ENCODE measurements around the gene HOXD9. TPM values are rescaled to one million over a fixed set of nuclear protein-coding genes. Genes with fewer than 3 reads are reported as not detected.

The HOXD9 gene
- polyA plus RNA-seq, 1 experiment = not detected

DNA sequence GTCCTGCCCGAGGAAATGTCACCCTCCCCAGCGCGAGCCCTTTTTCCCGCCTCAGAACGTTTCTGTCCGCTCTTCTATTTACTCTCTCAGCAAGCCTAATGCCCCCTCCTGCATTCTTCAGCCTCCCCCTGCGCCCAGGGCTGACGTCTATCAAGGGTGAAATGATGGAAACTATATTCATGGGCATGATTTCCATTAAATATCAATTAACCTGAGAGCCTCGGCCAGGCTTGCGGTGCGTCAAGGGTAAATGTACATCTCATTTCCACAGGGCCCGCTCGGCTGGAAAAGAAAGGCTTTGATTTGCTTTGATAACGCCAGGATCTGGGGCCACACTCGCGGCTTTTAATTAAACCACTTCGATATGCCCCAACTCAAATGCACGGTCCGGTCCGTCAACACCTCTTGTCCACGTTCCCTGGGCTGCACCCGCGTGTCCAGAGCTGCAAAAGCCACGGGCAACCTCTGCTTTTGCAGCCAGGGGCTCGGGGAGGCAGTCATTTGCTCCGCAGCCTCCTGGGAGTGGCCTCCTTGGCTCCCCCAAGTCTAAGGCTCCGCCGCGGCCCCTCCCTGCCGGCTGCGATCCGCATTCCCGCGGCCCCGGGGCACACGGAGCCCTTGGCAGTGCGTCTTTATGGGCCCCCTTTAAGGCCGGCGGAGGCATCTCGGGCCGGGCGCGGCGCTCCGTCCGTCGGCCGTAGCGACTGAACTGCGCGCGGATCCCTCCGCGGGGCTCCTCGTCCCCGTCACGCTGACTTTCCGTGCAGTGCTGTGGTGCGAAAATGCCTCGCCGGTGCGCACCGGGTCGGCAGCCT lies 6.7 kb downstream of the HOXD9 start, which contains the start of gene HOXD8:
Gene HOXD8, plus strand, starts transcription at position 724 of the 815 bp plus-strand sequence. CDS start 662 bp downstream, outside the sequence.
- Histone ChIP-seq H3K4me3 (ENCODE audit: low read depth, low read length) (no peak within 1 kb of the TSS), H3K9me3 (ENCODE audit: control insufficient read depth, insufficient read depth, low read length) (peaks cover 4% of the 10 kb centered on the region; the same call in 1 of the 2 replicates), H3K27me3 (ENCODE audit: control insufficient read depth, insufficient read depth, low read length) (peaks cover 88% of the 10 kb centered on the region), H3K27ac (ENCODE audit: low read depth, low read length) (no peak within 1 kb of the TSS)
- TF ChIP-seq, protein P1, sequence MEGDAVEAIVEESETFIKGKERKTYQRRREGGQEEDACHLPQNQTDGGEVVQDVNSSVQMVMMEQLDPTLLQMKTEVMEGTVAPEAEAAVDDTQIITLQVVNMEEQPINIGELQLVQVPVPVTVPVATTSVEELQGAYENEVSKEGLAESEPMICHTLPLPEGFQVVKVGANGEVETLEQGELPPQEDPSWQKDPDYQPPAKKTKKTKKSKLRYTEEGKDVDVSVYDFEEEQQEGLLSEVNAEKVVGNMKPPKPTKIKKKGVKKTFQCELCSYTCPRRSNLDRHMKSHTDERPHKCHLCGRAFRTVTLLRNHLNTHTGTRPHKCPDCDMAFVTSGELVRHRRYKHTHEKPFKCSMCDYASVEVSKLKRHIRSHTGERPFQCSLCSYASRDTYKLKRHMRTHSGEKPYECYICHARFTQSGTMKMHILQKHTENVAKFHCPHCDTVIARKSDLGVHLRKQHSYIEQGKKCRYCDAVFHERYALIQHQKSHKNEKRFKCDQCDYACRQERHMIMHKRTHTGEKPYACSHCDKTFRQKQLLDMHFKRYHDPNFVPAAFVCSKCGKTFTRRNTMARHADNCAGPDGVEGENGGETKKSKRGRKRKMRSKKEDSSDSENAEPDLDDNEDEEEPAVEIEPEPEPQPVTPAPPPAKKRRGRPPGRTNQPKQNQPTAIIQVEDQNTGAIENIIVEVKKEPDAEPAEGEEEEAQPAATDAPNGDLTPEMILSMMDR (IDR thresholded peaks at IDR 0.05; ENCODE audit: low read depth, low read length) = no peak
- ChIA-PET CTCF (interaction anchor here (1.0 to 6.3 kb wide), 5 partner anchors 326 to 523 kb away, joined by 4 to 184 read pairs (median 77); no protein-coding TSS in a partner anchor), POLR2A (no interaction called here)
- no peak for DNase-seq (ENCODE audit: low read depth, low spot score)

- Histone ChIP-seq H3K9me3 (ENCODE audit: control insufficient read depth, insufficient read depth, low read length) (peaks cover 4% of the 10 kb centered on the region; the same call in 1 of the 2 replicates), H3K4me3 (ENCODE audit: low read depth, low read length) (no peak overlapping the region), H3K27ac (ENCODE audit: low read depth, low read length) (no peak overlapping the region), H3K27me3 (ENCODE audit: control insufficient read depth, insufficient read depth, low read length) (peaks cover 88% of the 10 kb centered on the region)
- POLR2A ChIA-PET = no interaction called here
- CTCF ChIA-PET = interaction anchor here (1.0 to 5.0 kb wide), 5 partner anchors 10 to 525 kb away, joined by 3 to 33 read pairs (median 30); no protein-coding TSS in a partner anchor
- no peak for DNase-seq (ENCODE audit: low read depth, low spot score)
- TF ChIP-seq, protein P1 (IDR thresholded peaks at IDR 0.05; ENCODE audit: low read depth, low read length) = no peak
Observed at GRCh38 chr2:176129813-176130146, 7.3 kb downstream of the HOXD9 start.

DNA sequence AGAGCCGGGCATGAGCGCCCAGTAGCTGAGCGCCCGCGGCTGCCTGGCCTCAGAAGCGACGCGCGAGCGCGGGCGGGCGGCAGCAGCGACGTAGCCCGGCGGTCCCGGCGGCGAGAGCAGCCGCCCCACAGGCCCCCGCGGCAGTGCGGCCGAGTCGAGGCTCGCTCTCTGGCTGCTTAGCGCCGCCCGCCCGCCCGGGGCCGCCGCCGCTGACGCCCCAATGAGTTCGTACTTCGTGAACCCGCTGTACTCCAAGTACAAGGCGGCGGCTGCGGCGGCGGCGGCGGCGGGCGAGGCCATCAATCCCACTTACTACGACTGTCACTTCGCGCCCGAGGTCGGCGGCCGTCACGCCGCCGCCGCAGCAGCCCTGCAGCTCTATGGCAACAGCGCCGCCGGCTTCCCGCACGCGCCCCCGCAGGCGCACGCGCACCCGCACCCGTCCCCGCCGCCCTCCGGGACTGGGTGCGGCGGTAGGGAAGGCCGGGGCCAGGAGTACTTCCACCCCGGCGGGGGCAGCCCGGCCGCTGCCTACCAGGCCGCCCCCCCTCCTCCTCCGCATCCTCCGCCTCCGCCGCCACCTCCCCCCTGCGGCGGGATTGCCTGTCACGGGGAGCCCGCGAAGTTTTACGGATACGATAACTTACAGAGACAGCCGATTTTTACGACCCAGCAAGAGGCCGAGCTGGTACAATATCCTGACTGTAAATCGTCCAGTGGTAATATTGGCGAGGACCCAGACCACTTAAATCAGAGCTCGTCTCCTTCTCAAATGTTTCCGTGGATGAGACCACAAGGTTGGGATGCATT lies 7.8 kb downstream of the HOXD9 start:
- POLR2A ChIA-PET = no interaction called here
- TF ChIP-seq, protein P1 (IDR thresholded peaks at IDR 0.05; ENCODE audit: low read depth, low read length) = no peak
- Histone ChIP-seq H3K9me3 (ENCODE audit: control insufficient read depth, insufficient read depth, low read length) (peaks cover 4% of the 10 kb centered on the region; the same call in 1 of the 2 replicates), H3K27me3 (ENCODE audit: control insufficient read depth, insufficient read depth, low read length) (peaks cover 88% of the 10 kb centered on the region), H3K27ac (ENCODE audit: low read depth, low read length) (no peak overlapping the region), H3K4me3 (ENCODE audit: low read depth, low read length) (no peak overlapping the region)
- no peak for DNase-seq (ENCODE audit: low read depth, low spot score)
- CTCF ChIA-PET = interaction anchor here (1.0 to 5.0 kb wide), 9 partner anchors 10 to 684 kb away, joined by 3 to 33 read pairs (median 19); no protein-coding TSS in a partner anchor

- no peak for DNase-seq (ENCODE audit: low read depth, low spot score)
- Histone ChIP-seq H3K4me3 (ENCODE audit: low read depth, low read length) (no peak overlapping the region), H3K27me3 (ENCODE audit: control insufficient read depth, insufficient read depth, low read length) (peaks cover 88% of the 10 kb centered on the region), H3K9me3 (ENCODE audit: control insufficient read depth, insufficient read depth, low read length) (peaks cover 4% of the 10 kb centered on the region; the same call in 1 of the 2 replicates), H3K27ac (ENCODE audit: low read depth, low read length) (no peak overlapping the region)
- CTCF ChIA-PET = interaction anchor here (0.6 to 5.0 kb wide), 16 partner anchors 9 to 1018 kb away, joined by 3 to 33 read pairs (median 5); no protein-coding TSS in a partner anchor
- TF ChIP-seq, protein P1 (IDR thresholded peaks at IDR 0.05; ENCODE audit: low read depth, low read length) = no peak
- POLR2A ChIA-PET = no interaction called here
Observed at GRCh38 chr2:176130957-176131847, 8.7 kb downstream of the HOXD9 start.

Measured in AG04450 (cell line).